Fibroblast of lung (primary cell): Measurements from ENCODE around the gene LDLRAD3. TPM values are rescaled to one million over a fixed set of nuclear protein-coding genes. Genes with fewer than 3 reads are reported as not detected.

Experiments used
- DNase-seq, 2 donors: peaks; one replicate each; pipeline versions ENCODE4 v3.0.0 to v3.0.0-alpha.2; 2010; ENCODE audit warnings: low read depth in 2 of 2
- H2AFZ ChIP-seq: 2 replicates; pipeline ENCODE4 v1.5.1; 2012; ENCODE audit warnings: low read length, control low read depth, inconsistent platforms
- H3K27ac ChIP-seq: 2 replicates; pipeline ENCODE4 v1.5.1; 2011; ENCODE audit warnings: low read length, control low read depth; ENCODE audit not compliant: insufficient read depth
- H3K27me3 ChIP-seq: 2 replicates; pipeline ENCODE4 v1.5.1; 2011; ENCODE audit warnings: mild to moderate bottlenecking, low read length; ENCODE audit not compliant: control insufficient read depth, insufficient read depth
- H3K36me3 ChIP-seq: 2 replicates; pipeline ENCODE4 v1.5.1; 2011; ENCODE audit warnings: low read length; ENCODE audit not compliant: control insufficient read depth, insufficient read depth
- H3K4me1 ChIP-seq: 2 replicates; pipeline ENCODE4 v1.5.1; 2011; ENCODE audit warnings: low read length; ENCODE audit not compliant: control insufficient read depth, insufficient read depth; ENCODE audit errors: extremely low read depth
- H3K4me2 ChIP-seq: 2 replicates; pipeline ENCODE4 v1.5.1; 2011; ENCODE audit warnings: low read length, control low read depth; ENCODE audit not compliant: insufficient read depth; ENCODE audit errors: extremely low read depth
- H3K4me3 ChIP-seq, 4 experiments: fragments of 200-600 bp in 1 of 4; sonication (generic) in 1 of 4; replicated peaks in 1 of 4; 2 replicates each; pipeline ENCODE4 v1.5.1; 2011 to 2016; ENCODE audit warnings: low read length in 4 of 4, low read depth in 3 of 4, mild to moderate bottlenecking in 3 of 4, control low read depth in 2 of 4, inconsistent platforms in 1 of 4, mixed read lengths in 1 of 4; ENCODE audit not compliant: insufficient read depth in 1 of 4; ENCODE audit errors: control extremely low read depth in 1 of 4
- H3K79me2 ChIP-seq: 2 replicates; pipeline ENCODE4 v1.5.1; 2012; ENCODE audit warnings: mild to moderate bottlenecking, low read length, inconsistent platforms; ENCODE audit not compliant: control insufficient read depth, insufficient read depth
- H3K9ac ChIP-seq: 2 replicates; pipeline ENCODE4 v1.5.1; 2011; ENCODE audit warnings: mild to moderate bottlenecking, low read length, control low read depth; ENCODE audit not compliant: insufficient read depth
- H3K9me3 ChIP-seq: 2 replicates; pipeline ENCODE4 v1.5.1; 2012; ENCODE audit warnings: low read depth, low read length; ENCODE audit not compliant: control insufficient read depth, insufficient read depth
- H4K20me1 ChIP-seq: 2 replicates; pipeline ENCODE4 v1.5.1; 2011; ENCODE audit warnings: low read length; ENCODE audit not compliant: control insufficient read depth, insufficient read depth; ENCODE audit errors: extremely low read depth
- EZH2 ChIP-seq: IDR thresholded peaks from 2 replicates; pipeline ENCODE4 v1.5.1; 2012; ENCODE audit warnings: low read length, control low read depth, mild to moderate bottlenecking; ENCODE audit errors: missing control alignments
- polyA plus RNA-seq, 2 donors: library from polyadenylated mRNA; depleted of rRNA in 1 of 2; stranded (reverse) in 1 of 2; unstranded in 1 of 2; fragments of >200 nt; gene quantifications; 2 replicates each; pipeline ENCODE4 v1.2.1, GENCODE V29; 2011 to 2012; ENCODE audit warnings: missing spikeins in 1 of 2
- total RNA-seq: library from RNA; depleted of rRNA; stranded (reverse); fragments of >200 nt; gene quantifications from 2 replicates; pipeline ENCODE4 v1.2.1, GENCODE V29; 2014
- TF ChIP-seq, protein P1 (sequence below), 2 donors: IDR thresholded peaks in 1 of 2; conservative IDR thresholded peaks in 1 of 2; 1 replicate in 1 of 2; 2 replicates in 1 of 2; pipeline ENCODE4 v1.5.1; 2011 to 2012; ENCODE audit warnings: low read length in 2 of 2, control low read depth in 1 of 2, inconsistent platforms in 1 of 2, low read depth in 1 of 2, mild to moderate bottlenecking in 1 of 2

Gene LDLRAD3
- total and polyA plus RNA-seq, 2 donors (not counting 1 experiment from before 2014, with no cell fraction given) = 3.8 to 7.8 TPM

GRCh38 chr11:36079878-36080675 is 136.2 kb downstream of the LDLRAD3 start:
- Histone ChIP-seq H3K27me3 (no peaks in the 10 kb centered on the region), H2AFZ (no peak overlapping the region), H3K36me3 (no peaks in the 10 kb centered on the region), H4K20me1 (no peaks in the 10 kb centered on the region), H3K9ac (no peak overlapping the region), H3K4me1 (no peaks in the 10 kb centered on the region), H3K4me3 (no peak overlapping the region), H3K4me2 (no peak overlapping the region), H3K27ac (no peak overlapping the region), H3K79me2 (no peaks in the 10 kb centered on the region), H3K9me3 (no peaks in the 10 kb centered on the region)
- TF ChIP-seq EZH2 = no peak
- DNase-seq = no peak

DNA sequence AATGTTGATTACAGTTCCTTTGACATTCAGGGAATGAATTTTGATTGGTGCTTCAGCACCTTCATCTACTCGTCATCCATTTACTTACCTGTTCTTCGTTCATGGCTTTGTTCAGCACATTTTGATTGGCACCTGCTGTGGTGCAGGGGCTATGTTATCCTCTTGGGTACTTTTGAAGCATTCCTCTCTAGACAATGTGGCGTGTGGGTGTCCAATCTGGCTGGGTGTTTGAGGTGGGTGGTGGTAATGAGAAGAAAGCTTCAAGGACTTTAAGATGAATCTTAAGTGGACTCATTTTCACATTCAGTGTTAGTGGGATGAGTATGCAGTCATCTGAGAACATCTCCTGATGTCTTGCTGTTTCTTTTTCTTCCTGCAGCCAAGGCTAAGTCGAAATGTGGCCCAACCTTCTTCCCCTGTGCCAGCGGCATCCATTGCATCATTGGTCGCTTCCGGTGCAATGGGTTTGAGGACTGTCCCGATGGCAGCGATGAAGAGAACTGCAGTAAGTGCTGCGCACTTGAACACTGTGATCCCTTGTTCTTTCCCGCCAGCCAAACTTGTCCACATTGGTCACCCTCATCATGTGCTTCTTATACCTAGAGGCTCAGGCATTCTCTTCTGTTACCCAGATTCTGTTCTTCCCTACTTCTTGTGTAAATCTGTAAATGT is 137.5 kb downstream of the LDLRAD3 start:
- Histone ChIP-seq H3K4me3 (no peak overlapping the region), H3K36me3 (no peaks in the 10 kb centered on the region), H3K79me2 (no peaks in the 10 kb centered on the region), H3K4me1 (no peaks in the 10 kb centered on the region), H4K20me1 (no peaks in the 10 kb centered on the region), H2AFZ (no peak overlapping the region), H3K9me3 (no peaks in the 10 kb centered on the region), H3K27me3 (no peaks in the 10 kb centered on the region), H3K27ac (no peak overlapping the region), H3K4me2 (no peak overlapping the region), H3K9ac (no peak overlapping the region)
- DNase-seq = no peak
- TF ChIP-seq EZH2 = no peak
- TF ChIP-seq, protein P1, sequence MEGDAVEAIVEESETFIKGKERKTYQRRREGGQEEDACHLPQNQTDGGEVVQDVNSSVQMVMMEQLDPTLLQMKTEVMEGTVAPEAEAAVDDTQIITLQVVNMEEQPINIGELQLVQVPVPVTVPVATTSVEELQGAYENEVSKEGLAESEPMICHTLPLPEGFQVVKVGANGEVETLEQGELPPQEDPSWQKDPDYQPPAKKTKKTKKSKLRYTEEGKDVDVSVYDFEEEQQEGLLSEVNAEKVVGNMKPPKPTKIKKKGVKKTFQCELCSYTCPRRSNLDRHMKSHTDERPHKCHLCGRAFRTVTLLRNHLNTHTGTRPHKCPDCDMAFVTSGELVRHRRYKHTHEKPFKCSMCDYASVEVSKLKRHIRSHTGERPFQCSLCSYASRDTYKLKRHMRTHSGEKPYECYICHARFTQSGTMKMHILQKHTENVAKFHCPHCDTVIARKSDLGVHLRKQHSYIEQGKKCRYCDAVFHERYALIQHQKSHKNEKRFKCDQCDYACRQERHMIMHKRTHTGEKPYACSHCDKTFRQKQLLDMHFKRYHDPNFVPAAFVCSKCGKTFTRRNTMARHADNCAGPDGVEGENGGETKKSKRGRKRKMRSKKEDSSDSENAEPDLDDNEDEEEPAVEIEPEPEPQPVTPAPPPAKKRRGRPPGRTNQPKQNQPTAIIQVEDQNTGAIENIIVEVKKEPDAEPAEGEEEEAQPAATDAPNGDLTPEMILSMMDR (conservative IDR thresholded peaks at IDR 0.05 in 1 of 2, IDR thresholded peaks at IDR 0.05 in 1 of 2; ENCODE audit: low read depth in 1 of 2, low read length in 2 of 2) = no peak

DNA sequence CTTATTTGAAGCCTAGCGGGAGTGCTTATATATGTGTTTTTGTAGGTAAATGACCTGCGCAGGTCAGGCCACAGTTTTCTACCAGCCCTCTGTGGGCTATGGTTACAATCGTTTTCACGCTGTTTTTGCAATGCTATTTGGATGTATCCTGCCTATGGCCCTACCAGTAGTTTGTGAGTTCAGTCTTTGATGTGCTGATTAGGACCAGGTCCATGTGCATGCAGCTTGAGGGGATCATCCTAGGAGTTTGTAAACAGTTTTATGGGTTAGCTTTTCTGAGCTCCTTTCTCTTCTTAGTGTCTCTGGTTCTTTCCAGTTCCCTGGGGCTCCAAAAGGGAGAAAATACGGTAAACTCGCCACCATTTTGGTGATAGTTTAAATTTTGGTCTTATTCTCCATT is 142.5 kb downstream of the LDLRAD3 start:
- Histone ChIP-seq H3K79me2 (no peaks in the 10 kb centered on the region), H3K36me3 (no peaks in the 10 kb centered on the region), H3K27ac (no peak overlapping the region), H3K9me3 (no peaks in the 10 kb centered on the region), H4K20me1 (no peaks in the 10 kb centered on the region), H3K9ac (no peak overlapping the region), H3K27me3 (no peaks in the 10 kb centered on the region), H3K4me3 (no peak overlapping the region), H3K4me2 (no peak overlapping the region), H3K4me1 (peaks cover 2% of the 10 kb centered on the region), H2AFZ (no peak overlapping the region)
- TF ChIP-seq, protein P1 (conservative IDR thresholded peaks at IDR 0.05 in 1 of 2, IDR thresholded peaks at IDR 0.05 in 1 of 2; ENCODE audit: low read depth in 1 of 2, low read length in 2 of 2) = no peak
- no peak for TF ChIP-seq EZH2
- no peak for DNase-seq
